ENCODE measurements around the gene RAB3A.

DNA sequence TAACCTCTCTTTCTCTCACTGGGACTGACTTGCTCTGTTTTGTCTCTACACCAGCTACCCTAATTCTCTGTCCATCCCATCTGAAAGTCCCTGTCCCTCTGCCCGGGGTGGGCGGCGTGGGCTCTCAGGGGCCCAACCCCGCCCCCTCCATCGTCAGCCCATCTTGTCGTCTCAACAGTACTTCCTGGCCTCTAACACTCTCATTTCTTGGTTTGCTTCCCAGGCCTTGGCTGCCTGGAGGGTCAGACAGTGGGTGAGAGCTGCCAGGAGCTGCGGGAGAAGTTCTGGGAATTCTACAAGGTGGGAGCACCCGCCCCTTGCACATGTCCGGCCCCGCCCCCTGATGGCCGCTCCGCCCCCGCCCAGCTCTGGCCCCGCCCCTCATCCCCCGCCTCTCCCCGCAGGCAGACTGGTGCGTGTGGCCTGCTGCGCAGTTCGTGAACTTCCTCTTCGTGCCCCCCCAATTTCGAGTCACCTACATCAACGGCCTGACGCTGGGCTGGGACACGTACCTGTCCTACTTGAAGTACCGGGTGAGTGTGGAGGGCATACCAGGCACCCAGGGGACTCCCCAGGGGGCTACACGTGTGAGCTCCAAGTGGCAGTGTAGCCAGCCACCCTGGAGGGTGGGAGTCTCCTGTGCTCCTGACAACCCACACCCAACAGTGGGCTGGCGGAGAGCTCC lies 9.1 kb downstream of the RAB3A start:
- TF ChIP-seq, protein P1, sequence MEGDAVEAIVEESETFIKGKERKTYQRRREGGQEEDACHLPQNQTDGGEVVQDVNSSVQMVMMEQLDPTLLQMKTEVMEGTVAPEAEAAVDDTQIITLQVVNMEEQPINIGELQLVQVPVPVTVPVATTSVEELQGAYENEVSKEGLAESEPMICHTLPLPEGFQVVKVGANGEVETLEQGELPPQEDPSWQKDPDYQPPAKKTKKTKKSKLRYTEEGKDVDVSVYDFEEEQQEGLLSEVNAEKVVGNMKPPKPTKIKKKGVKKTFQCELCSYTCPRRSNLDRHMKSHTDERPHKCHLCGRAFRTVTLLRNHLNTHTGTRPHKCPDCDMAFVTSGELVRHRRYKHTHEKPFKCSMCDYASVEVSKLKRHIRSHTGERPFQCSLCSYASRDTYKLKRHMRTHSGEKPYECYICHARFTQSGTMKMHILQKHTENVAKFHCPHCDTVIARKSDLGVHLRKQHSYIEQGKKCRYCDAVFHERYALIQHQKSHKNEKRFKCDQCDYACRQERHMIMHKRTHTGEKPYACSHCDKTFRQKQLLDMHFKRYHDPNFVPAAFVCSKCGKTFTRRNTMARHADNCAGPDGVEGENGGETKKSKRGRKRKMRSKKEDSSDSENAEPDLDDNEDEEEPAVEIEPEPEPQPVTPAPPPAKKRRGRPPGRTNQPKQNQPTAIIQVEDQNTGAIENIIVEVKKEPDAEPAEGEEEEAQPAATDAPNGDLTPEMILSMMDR (conservative IDR thresholded peaks at IDR 0.05; ENCODE audit: low read length): no peak
- no peak for TF ChIP-seq EZH2phosphoT487 (IDR thresholded peaks at IDR 0.05; ENCODE audit: borderline replicate concordance, low read depth, low read length)
